Measurements from ENCODE around the gene KIF21A.

Gene KIF21A

GRCh38 chr12:39386335-39386734 lies 56.6 kb downstream of the KIF21A start:
- no peak for DNase-seq (ENCODE audit: low spot score)

GRCh38 chr12:39383114-39383513 lies 59.8 kb downstream of the KIF21A start:
- DNase-seq (ENCODE audit: low spot score): no peak

- no peak for DNase-seq (ENCODE audit: low spot score)
These were observed 62.8 kb downstream of the KIF21A start for GRCh38 chr12:39380090-39380489.

- DNase-seq (ENCODE audit: low spot score): no peak
These were observed 64.6 kb downstream of the KIF21A start for GRCh38 chr12:39378341-39378740.

- no peak for DNase-seq (ENCODE audit: low spot score)
These were observed 67.6 kb downstream of the KIF21A start for GRCh38 chr12:39375206-39375808.

GRCh38 chr12:39372929-39373328 lies 70.0 kb downstream of the KIF21A start:
- no peak for DNase-seq (ENCODE audit: low spot score)

DNA sequence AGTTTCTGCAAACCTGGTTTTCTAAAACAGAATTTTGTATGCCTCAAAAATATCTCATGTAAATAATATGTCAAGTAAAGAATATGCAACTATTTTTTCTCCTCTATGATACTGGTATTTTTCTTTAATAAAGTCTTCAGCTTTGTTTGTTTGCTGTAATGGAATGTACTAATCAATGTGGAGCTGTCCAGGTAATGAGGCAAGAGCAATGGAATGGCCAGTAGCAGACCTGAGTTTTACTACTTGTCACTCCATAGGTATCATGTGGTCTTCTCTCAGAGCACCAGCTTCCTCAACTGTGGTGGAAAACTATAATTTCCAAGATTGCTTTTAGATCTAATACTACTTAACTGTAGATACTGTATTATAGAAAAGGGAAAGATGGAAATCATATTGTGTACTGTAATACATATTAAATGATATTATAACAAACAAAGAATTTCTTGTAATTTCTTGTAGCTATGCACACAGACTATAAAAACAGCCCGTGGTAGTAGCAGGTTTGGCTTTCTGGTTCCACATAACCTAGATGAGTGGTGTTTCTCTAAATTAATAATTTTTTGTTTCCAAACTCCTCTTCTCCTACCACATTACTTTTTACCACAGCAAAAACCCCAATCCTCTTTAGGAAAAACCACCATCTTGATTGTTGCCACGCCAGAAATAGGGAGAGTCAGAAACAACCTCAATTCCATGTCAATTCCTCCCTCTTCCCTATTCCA lies 70.6 kb downstream of the KIF21A start:
- DNase-seq (ENCODE audit: low spot score): no peak

DNA sequence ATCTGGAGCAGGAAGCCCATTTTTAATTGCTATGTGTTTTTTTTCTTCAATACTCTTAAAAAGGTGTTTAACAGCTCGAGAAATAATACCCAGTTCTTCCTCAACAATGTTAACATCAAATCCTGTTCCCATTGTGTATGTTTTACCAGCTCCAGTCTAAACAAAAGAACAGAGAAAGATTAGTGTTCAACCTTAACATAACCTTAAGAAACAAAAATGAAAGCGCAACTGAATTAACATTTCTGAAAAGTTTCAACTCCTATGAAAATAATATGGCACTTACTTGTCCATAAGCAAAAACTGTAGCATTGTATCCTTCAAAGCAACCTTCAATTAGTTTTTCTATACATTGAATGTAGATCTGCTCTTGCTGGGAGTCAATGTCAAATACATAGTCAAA lies 73.2 kb downstream of the KIF21A start:
- no peak for DNase-seq (ENCODE audit: low spot score)

GRCh38 chr12:39368891-39369290 lies 74.0 kb downstream of the KIF21A start:
- DNase-seq (ENCODE audit: low spot score): no peak

- DNase-seq (ENCODE audit: low spot score): no peak
These were observed 74.8 kb downstream of the KIF21A start for GRCh38 chr12:39368096-39368495.

- DNase-seq (ENCODE audit: low spot score): no peak
These were observed 75.4 kb downstream of the KIF21A start for GRCh38 chr12:39367494-39367893.

DNA sequence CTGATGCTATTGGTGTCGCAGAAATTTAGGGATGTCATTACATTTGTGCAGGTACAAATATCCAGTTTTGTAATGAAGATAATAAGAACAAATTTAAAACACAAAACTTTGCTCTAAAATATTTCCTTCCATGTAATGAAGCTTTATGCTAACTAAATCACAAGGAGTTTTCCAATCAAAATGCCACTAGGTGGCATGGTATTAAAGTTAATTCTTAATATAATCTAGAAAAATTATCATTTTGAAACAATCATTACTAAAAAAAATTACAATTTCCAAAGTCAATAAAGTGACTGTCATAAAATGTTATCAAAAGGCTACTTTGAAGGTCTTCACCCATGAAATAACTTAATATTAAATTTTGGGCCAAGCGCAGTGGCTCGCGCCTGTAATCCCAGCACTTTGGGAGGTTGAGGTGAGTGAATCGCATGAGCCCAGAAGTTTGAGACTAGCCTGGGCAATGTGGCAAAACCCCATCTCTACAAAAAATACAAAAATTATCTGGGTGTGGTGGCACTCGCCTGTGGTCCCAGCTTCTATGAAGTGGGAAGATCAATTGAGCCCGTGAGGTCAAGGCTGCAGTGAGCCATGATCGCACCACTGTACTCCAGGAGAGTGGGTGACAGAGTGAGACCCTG lies 77.4 kb downstream of the KIF21A start:
- DNase-seq (ENCODE audit: low spot score): no peak

DNA sequence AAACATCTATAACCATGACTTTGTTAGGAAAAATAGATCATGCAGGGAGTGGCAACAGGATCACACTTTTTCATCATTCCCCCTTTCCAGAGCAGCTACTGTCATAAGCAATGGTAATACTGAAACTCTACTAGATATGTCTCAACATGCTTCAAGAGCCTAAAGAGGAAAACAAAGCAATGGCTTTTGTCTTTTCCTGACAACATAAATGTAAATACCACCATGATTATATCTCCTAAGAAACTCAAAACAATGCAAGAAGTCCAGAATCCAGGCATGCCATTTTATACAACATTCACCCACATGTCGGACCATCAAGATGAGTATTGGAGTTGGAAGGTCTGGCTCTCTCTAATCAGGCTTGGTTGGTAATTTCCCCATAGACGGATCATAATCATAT lies 78.7 kb downstream of the KIF21A start:
- DNase-seq (ENCODE audit: low spot score): no peak

- DNase-seq (ENCODE audit: low spot score): no peak
These were observed 83.3 kb downstream of the KIF21A start for GRCh38 chr12:39359645-39360044.

GRCh38 chr12:39357041-39357440 lies 85.9 kb downstream of the KIF21A start:
- DNase-seq (ENCODE audit: low spot score): no peak

- DNase-seq (ENCODE audit: low spot score): no peak
These were observed 87.1 kb downstream of the KIF21A start for GRCh38 chr12:39355841-39356240.

DNA sequence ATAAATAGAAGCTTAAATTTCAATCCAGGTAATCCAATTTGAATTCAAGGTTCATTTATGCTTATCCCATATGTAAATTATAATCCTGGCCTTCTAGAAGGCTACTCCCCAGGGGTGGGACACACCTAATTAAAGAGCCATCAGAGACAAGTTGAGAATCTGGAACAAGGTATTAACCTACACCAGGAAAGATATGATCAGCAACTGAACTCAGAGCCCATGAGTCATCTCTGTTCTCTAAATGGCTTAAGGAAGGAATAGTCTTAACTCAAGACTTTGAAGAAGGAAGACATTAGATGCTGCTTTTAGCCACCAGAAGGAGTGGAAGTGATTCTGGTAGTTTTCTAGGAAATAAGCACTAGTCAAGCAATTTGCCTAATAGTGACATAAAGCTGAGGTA lies 88.0 kb downstream of the KIF21A start:
- DNase-seq (ENCODE audit: low spot score): no peak

- no peak for DNase-seq (ENCODE audit: low spot score)
These were observed 90.4 kb downstream of the KIF21A start for GRCh38 chr12:39352471-39353017.

DNA sequence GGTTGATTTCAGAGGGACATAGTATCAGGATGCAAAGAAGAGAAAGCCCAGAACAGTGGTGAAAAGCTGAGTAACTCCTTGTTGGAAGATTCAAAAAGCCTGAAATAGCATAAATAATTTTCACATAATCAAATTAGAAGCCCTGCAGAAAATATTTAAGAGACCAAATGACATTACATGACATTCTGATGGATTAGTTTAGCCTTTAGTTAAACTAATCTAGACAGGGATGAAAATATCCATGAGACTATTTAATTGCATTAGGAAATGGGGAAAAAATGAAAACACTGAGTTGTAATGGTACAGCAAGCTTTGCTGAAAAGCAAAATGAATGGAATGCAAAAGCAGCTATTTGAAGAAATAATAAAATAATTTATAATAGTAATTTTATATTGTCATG lies 91.8 kb downstream of the KIF21A start:
- DNase-seq (ENCODE audit: low spot score): no peak

GRCh38 chr12:39348941-39349626 lies 93.8 kb downstream of the KIF21A start:
- no peak for DNase-seq (ENCODE audit: low spot score)

DNA sequence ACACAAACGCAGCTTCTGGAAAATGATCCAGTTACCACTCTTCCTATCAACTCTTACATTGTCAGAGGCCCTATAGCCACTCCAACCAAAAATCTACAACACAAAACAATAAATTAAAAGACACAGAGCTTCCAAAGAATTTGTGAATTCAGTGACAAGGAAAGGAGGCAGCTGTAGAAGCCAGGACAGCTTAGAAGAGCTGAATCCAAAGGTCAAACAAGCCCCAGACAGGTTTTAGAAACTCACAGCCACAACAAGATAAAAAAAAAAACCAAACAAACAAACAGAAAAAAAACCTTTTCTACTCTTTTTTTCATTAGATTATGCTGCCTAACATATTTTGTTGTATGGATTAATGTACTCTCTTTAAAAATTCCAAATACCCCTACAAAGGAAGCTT lies 94.4 kb downstream of the KIF21A start:
- no peak for DNase-seq (ENCODE audit: low spot score)

- DNase-seq (ENCODE audit: low spot score): no peak
These were observed 98.0 kb downstream of the KIF21A start for GRCh38 chr12:39344926-39345325.

GRCh38 chr12:39343665-39344064 lies 99.3 kb downstream of the KIF21A start:
- no peak for DNase-seq (ENCODE audit: low spot score)
